ENCODE data around the gene LCN6.
"Not testable (repeated sequence)": the region's sequence is repeated elsewhere in the genome, so short reads cannot be mapped to it uniquely, and the experiment has no call there.

LCN6 gene

GRCh38 chr9:136748201-136748600 lies at the start of gene LCN6:
LCN6 (minus strand) TSS chr9:136748525; CDS start chr9:136748483, 42 bp downstream.
- no peak for DNase-seq

- DNase-seq: not testable (repeated sequence)
Measured at GRCh38 chr9:136796775-136797347, 48.5 kb upstream of the LCN6 start.

DNA sequence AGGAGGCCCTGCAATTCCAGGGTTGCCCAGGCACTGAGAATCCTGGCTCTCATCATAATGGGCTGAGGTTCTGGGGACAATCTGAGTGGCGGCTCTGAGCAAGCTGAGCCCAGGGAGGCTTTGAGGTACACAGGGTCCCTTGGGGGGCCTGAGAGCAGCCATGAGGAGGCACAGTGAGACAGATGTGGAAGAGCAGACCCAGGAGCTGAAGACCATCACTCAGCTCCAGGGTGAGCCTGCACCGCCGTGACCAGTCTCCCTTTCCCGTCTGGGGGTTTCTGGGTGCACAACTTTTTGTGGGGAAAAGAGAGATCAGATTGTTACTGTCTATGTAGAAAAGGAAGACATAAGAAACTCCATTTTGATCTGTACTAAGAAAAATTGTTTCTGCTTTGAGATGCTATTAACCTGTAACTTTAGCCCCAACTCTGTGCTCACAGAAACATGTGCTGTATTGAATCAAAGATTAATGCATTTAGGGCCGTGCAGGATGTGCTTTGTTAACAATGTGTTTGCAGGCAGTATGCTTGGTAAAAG lies 48.0 kb upstream of the LCN6 start, which contains the start of gene CCDC183:
TSS of gene CCDC183 (plus strand) at position 101 of the 537 bp plus-strand sequence. CDS start at position 161, 60 bp downstream.
- DNase-seq: no peak

GRCh38 chr9:136795000-136795348 lies 46.6 kb upstream of the LCN6 start:
- DNase-seq: no peak

- DNase-seq: no peak
Measured at GRCh38 chr9:136794281-136794999, 46.1 kb upstream of the LCN6 start.

- DNase-seq: no peak
Measured at GRCh38 chr9:136793086-136793946, 45.0 kb upstream of the LCN6 start.

DNA sequence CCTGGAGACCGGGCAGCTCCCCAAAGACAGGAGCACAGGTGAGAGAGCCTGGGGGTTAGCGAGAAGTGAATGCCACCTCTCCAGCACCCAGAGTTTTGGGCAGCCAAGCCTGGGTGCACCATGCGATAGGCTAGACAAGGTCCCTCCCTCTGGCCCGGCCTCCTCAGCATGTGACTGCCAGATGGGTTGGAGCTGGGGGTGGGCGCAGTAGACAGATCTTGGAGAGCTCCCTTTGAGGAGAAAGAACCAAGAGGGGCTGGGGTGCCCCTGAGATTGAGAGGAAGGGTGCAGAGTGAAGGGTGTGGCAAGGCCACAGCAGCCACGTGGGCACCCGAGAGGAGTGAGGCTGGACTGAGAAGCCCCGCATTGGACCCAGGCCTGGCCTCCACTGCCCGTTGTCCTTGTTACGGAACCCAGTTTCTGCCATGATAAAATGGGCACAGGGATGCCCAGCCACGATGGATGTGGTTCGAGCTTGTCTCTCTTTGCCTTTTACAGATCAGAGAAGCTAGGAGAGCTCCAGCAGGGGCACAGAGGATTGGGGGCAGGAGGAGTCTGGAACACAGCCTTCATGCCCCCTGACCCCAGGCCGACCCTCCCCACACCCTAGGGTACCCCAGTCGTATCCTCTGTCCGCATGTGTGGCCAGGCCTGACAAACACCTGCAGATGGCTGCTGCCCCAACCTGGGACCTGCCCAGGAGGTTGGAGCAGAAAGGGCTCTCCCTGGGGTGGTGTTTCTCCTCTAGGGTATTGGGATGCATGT lies 44.2 kb upstream of the LCN6 start:
- DNase-seq: no peak

- peak; percentile 79 for DNase-seq
Measured at GRCh38 chr9:136791516-136792276, 43.4 kb upstream of the LCN6 start.

DNA sequence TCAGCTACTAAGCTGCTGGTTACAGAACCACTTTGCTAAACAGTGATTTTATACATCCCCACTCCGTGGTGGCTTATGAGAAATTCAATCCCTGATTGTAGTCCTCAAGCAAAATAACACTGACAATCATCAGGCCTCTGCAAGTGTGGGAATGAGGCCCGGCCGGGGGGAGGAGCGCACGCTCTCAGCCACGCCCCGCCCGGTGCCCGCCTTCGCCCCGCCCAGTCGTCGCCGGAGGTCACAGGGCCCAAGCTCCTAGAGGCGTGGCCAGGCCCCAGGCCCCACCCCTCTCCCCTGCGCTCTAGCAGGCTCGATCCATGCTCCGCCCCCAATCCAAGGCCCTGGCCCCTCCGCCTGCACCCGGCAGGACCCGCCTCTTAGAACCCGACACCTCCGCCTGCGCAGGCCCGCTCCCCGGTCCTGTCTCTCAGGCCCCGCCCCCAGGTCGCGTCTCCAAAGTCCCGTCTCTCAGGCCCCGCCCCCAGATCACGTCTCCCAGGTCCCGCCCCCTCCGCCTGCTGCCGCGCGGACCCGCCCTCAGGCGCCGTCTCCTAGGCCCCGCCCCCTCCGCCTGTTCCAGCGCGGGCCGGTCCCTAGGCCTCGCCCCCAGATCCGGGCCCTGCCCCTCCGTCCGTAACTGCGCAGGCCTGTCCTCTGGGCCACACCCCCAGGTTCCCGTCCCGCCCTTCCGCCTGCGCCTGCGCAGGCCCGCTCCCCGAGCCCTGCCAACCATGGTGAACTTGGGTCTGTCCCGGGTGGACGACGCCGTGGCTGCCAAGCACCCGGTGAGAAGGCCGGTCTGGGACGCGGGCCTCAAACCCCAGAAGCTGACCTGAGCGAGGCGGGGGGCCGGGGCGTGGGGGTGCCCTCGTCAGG lies 42.6 kb upstream of the LCN6 start, which contains the start of gene TMEM141:
TSS of gene TMEM141 (plus strand) at position 705 of the 876 bp plus-strand sequence. CDS start at position 732, 27 bp downstream.
- peak; percentile 99 for DNase-seq

GRCh38 chr9:136789523-136789937 lies 41.2 kb upstream of the LCN6 start:
- no peak for DNase-seq

- not testable (repeated sequence) for DNase-seq
Measured at GRCh38 chr9:136788644-136789522, 40.6 kb upstream of the LCN6 start.

GRCh38 chr9:136787690-136788400 lies 39.5 kb upstream of the LCN6 start:
- peak; percentile 82 for DNase-seq

DNA sequence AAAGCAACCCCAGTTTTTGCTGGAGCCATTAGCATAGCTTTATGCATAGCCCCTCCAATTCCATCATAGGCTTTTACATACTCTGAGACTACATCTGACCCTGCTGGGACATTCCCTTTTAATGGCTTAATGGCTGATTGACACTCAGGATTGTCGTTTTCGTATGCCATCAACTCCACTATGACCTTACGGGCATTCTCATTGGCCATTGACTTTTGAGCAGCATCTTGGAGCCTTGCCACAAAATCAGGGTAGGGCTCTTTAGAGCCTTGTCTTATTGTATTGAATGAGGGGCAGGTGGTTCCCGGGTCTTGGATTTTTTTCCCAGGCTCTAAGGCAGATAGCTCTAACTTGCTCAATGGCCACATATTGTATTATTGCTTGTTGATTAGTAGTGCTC lies 38.7 kb upstream of the LCN6 start:
- DNase-seq: not testable (repeated sequence)

DNA sequence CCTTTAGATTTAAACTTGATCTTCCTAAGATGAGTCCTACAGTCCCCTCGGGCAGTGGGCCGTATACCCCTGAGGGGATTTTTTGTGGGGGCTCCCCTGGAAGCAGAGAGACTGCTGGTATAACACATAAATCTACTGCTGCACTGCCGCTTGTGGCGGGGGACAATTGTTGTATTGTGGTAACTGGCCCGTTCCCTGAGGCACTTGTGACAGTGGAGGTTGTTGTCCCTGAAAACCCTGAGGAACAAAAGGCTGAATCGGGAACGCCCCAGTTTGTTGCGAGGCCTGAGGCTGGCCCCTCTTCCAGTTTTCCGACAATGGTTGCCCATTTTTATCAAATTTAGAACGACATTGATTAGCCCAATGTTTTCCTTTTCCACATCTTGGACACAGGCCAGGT lies 38.1 kb upstream of the LCN6 start:
- no peak for DNase-seq

DNA sequence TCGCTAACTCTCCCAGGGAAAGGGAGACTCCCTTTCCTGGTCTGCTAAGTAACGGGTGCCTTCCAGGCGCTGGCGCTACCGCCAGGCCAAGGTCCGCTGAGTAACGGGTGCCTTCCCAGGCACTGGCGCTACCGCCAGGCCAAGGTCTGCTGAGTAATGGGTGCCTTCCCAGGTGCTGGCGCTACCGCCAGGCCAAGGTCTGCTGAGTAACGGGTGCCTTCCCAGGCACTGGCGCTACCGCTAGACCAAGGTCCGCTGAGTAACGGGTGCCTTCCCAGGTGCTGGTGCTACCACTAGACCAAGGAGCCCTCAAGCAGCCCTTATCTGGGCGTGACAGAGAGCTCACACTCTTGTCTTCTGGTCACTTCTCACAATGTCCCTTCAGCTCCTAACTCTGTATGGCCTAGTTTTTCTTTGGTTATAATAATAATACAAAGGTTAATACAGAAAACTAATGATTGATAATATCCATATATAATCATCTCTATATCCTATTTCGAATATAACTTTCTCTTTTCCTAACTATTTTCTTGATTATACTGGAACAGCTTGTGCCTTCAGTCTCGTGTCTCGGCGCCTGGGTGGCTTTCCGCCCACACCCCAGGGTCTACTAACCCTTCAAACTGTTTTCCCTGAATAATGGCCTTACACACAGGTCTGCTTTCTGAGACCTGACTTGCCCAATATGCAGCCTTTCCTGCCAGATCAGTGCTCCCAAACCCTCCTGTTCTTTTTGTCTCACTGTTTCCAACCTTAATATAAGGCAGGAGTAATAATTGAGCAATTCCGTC lies 37.4 kb upstream of the LCN6 start:
- DNase-seq: not testable (repeated sequence)

DNA sequence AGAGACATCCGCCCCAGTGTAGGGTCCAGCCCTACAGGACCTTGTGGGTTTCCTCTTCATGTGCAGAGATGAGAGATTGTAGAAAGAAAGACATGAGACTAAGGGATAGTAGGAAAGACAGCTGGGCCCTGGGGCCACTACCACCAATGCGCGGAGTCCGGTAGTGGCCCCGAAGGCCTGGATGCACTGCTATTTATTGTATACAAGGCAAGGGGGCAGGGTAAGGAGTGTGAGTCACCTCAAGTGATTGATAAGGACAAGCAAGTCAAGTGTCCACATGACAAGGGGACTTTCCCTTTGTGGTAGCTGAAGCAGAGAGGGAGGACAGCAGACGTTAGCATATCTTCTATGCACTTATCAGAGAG lies 36.7 kb upstream of the LCN6 start:
- DNase-seq: peak; percentile 60

DNA sequence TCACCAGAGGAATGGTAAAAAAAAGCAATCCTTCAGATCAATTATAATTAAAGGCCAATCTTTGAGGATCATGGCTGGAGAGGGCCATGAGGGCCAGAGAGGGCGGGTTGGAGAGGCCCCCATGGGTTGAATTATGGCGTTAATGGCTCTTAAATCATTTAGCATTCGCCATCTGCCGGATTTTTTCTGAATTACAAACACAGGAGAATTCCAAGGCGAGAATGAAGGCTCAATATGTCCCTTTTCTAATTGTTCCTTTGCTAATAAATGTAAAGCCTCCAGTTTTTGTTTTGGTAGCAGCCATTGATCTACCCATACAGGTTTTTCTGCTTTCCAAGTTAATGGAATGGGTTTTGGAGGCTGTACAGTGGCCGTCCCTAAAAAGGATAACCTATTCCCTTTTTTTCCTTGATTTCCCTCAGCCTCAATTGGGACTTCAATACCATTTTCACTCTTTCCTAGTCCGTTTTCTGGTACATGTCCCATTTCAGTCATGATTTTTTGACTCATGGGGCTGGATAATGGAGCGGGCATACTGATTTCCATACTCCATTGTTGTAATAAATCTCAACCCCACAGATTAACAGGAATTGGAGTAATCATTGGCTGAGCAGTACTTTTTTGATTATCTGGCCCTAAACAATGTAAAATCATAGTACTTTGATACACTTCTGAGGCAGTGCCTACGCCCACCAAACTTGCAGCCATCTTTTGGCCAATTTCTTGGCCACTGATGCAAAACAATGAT lies 36.1 kb upstream of the LCN6 start:
- peak; percentile 46 for DNase-seq
